H1 (cell line): Measurements from ENCODE around the gene ATXN7L3. TPM values are rescaled to one million over a fixed set of nuclear protein-coding genes. Genes with fewer than 3 reads are reported as not detected.

Experiments
- ASH2L ChIP-seq: fragments of 200-600, 300-600 bp; sonication (generic); IDR thresholded peaks from one replicate; pipeline ENCODE4 v1.7.1; 2017; ENCODE audit warnings: low read length
- ATF3 ChIP-seq: IDR thresholded peaks from 2 replicates; pipeline ENCODE4 v1.6.1; 2011; ENCODE audit warnings: low read depth, mild to moderate bottlenecking, low read length; ENCODE audit not compliant: insufficient read depth
- BCL11A ChIP-seq, 2 experiments: IDR thresholded peaks; one replicate each; pipeline ENCODE4 v1.6.1; 2011; ENCODE audit warnings: low read depth in 2 of 2, low read length in 2 of 2, mild to moderate bottlenecking in 2 of 2
- CHD7 ChIP-seq: fragments of 300-600 bp; sonication (generic); IDR thresholded peaks from 2 replicates; pipeline ENCODE4 v1.7.1; 2012; ENCODE audit warnings: low read length, moderate library complexity, mild to moderate bottlenecking, inconsistent platforms; ENCODE audit not compliant: insufficient replicate concordance
- EZH2 ChIP-seq: fragments of 200-600 bp; sonication (generic); IDR thresholded peaks from 2 replicates; pipeline ENCODE4 v1.7.1; 2012; ENCODE audit warnings: low read depth, mild to moderate bottlenecking, moderate library complexity, low read length, inconsistent platforms; ENCODE audit not compliant: severe bottlenecking
- GABPA ChIP-seq: IDR thresholded peaks from 2 replicates; pipeline ENCODE4 v1.6.1; 2011; ENCODE audit warnings: mild to moderate bottlenecking, low read length, moderate library complexity, borderline replicate concordance; ENCODE audit not compliant: insufficient read depth
- SP1 ChIP-seq: IDR thresholded peaks from 2 replicates; pipeline ENCODE4 v1.6.1; 2011; ENCODE audit warnings: low read depth, low read length
- SP2 ChIP-seq: IDR thresholded peaks from 2 replicates; pipeline ENCODE4 v1.6.1; 2012; ENCODE audit warnings: mild to moderate bottlenecking, low read length, inconsistent platforms
- SUZ12 ChIP-seq: fragments of 200-600 bp; sonication (generic); IDR thresholded peaks from 2 replicates; pipeline ENCODE4 v1.6.1; 2012; ENCODE audit warnings: mild to moderate bottlenecking, inconsistent platforms, low read length, moderate library complexity, mixed read lengths
- polyA plus RNA-seq, 7 experiments: library from polyadenylated mRNA; depleted of rRNA in 3 of 7; stranded (reverse) in 5 of 7; unstranded in 2 of 7; fragments of >200 nt in 5 of 7; fragments of 200-250 nt in 2 of 7; gene quantifications; 1 replicate in 5 of 7; 2 replicates in 1 of 7; 4 replicates in 1 of 7; pipeline versions ENCODE4 v1.2.1 to v1.2.3, GENCODE V29; 2011 to 2013; ENCODE audit warnings: missing spikeins in 2 of 7, mixed read lengths in 2 of 7
- total RNA-seq: library from RNA; stranded (reverse); fragmentation: NEBNext Ultra II Directional; extraction: Animal tissue kit (Norgen Biotek cat#: 25700); gene quantifications from 2 replicates; pipeline ENCODE4 v1.2.1, GENCODE V29; 2021

The ATXN7L3 gene
- total and polyA plus RNA-seq, 2 of the 8 experiments (the other 6 are each of a cell fraction or from before 2014, with no cell fraction given): 53.7 to 103 TPM

GRCh38 chr17:44216694-44217093, 17.0 kb upstream of the ATXN7L3 start (continued):
- TF ChIP-seq SP1 (no peak), ASH2L (no peak), SUZ12 (no peak), CHD7 (no peak), BCL11A (IDR thresholded peaks at IDR 0.05; ENCODE audit: low read depth in 2 of 2, low read length in 2 of 2) (no peak), EZH2 (no peak), SP2 (no peak), ATF3 (no peak), GABPA (no peak)
